Smooth muscle cell of the pulmonary artery (primary cell): ENCODE data around the gene RAF1. TPM values are rescaled to one million over a fixed set of nuclear protein-coding genes. Genes with fewer than 3 reads are reported as not detected.

Source experiments
- total RNA-seq: library from RNA; depleted of rRNA; stranded (reverse); fragments of >200 nt; gene quantifications from 2 replicates; pipeline ENCODE4 v1.2.3, GENCODE V29; 2014

RAF1 gene
- total RNA-seq = 97.4 and 125 TPM in 2 replicates

GRCh38 chr3:12663936-12664908 lies at the start of gene RAF1:
TSS of gene RAF1 (minus strand) at chr3:12664117. CDS start at chr3:12618721, 45,396 bp downstream.

GRCh38 chr3:12556690-12557472 lies 107.0 kb downstream of the RAF1 start, which contains the start of gene MKRN2:
TSS of gene MKRN2 (plus strand) at chr3:12557087. CDS start at chr3:12557151, 64 bp downstream.

GRCh38 chr3:12545473-12545791 lies 118.5 kb downstream of the RAF1 start, which contains the start of gene MKRN2OS:
TSS of gene MKRN2OS (minus strand) at chr3:12545499. CDS start at chr3:12545464, 35 bp downstream.

Other genes with a start within 250 kb of the RAF1 start
- gene TSEN2, start 179.6 kb downstream of the RAF1 start, total RNA-seq = 10.8 and 13.9 TPM in 2 replicates
- gene MKRN2OS, start 118.6 kb downstream of the RAF1 start, total RNA-seq = not detected in 2 replicates
- 29.7 and 29.8 TPM in 2 replicates for gene MKRN2, start 107.0 kb downstream of the RAF1 start, total RNA-seq
- gene TMEM40, start 95.1 kb upstream of the RAF1 start, total RNA-seq = not detected in 2 replicates
- gene CAND2, start 132.6 kb upstream of the RAF1 start, total RNA-seq = 5.1 TPM in 2 replicates
- gene RPL32, start 177.4 kb upstream of the RAF1 start, total RNA-seq = 1,275 and 1,429 TPM in 2 replicates